HG03558 (cell line): ENCODE measurements around the gene JAZF1.

Source experiments
- ATAC-seq: cut with Tn5 transposase; IDR thresholded peaks from one replicate; pipeline ENCODE4 v1.9.1; 2021; ENCODE audit warnings: moderate number of reproducible peaks; ENCODE audit not compliant: unreplicated experiment; ENCODE audit errors: extremely low read depth

The JAZF1 gene

GRCh38 chr7:27955011-27955410 lies 225.6 kb downstream of the JAZF1 start:
- no peak for ATAC-seq

- no peak for ATAC-seq
These were observed 226.8 kb downstream of the JAZF1 start for GRCh38 chr7:27953777-27954176.

GRCh38 chr7:27953361-27953760 lies 227.2 kb downstream of the JAZF1 start:
- ATAC-seq = no peak

- no peak for ATAC-seq
These were observed 227.9 kb downstream of the JAZF1 start for GRCh38 chr7:27952456-27953285.

GRCh38 chr7:27950123-27950522 lies 230.5 kb downstream of the JAZF1 start:
- ATAC-seq = no peak

- ATAC-seq = no peak
These were observed 231.7 kb downstream of the JAZF1 start for GRCh38 chr7:27948861-27949260.

GRCh38 chr7:27947586-27948278 lies 232.9 kb downstream of the JAZF1 start:
- no peak for ATAC-seq

GRCh38 chr7:27946351-27946750 lies 234.2 kb downstream of the JAZF1 start:
- ATAC-seq = no peak

- ATAC-seq = no peak
These were observed 235.4 kb downstream of the JAZF1 start for GRCh38 chr7:27945058-27945795.

GRCh38 chr7:27944643-27945042 lies 236.0 kb downstream of the JAZF1 start:
- ATAC-seq = no peak

GRCh38 chr7:27943241-27943640 lies 237.4 kb downstream of the JAZF1 start:
- no peak for ATAC-seq

- no peak for ATAC-seq
These were observed 237.9 kb downstream of the JAZF1 start for GRCh38 chr7:27942711-27943110.

GRCh38 chr7:27941522-27941921 lies 239.1 kb downstream of the JAZF1 start:
- no peak for ATAC-seq

- ATAC-seq = no peak
These were observed 240.3 kb downstream of the JAZF1 start for GRCh38 chr7:27940341-27940740.

GRCh38 chr7:27939893-27940292 lies 240.7 kb downstream of the JAZF1 start:
- no peak for ATAC-seq

- ATAC-seq = no peak
These were observed 243.9 kb downstream of the JAZF1 start for GRCh38 chr7:27936768-27937102.

GRCh38 chr7:27936047-27936767 lies 244.4 kb downstream of the JAZF1 start:
- ATAC-seq = no peak

GRCh38 chr7:27933671-27934565 lies 246.7 kb downstream of the JAZF1 start:
- no peak for ATAC-seq

- no peak for ATAC-seq
These were observed 249.6 kb downstream of the JAZF1 start for GRCh38 chr7:27930910-27931476.
